Cardiac fibroblast (primary cell): ENCODE data around the gene ANKLE1.

Experiments used
- DNase-seq, 2 donors: peaks; one replicate each; pipeline versions ENCODE4 v3.0.0 to v3.0.0-alpha.2; 2010; ENCODE audit warnings: low read depth in 2 of 2
- H3K4me3 ChIP-seq, 2 donors: replicated peaks in 1 of 2; 1 replicate in 1 of 2; 2 replicates in 1 of 2; pipeline ENCODE4 v1.5.1; 2011; ENCODE audit warnings: low read depth in 2 of 2, low read length in 2 of 2, mild to moderate bottlenecking in 2 of 2, moderate library complexity in 1 of 2
- CTCF ChIP-seq: IDR thresholded peaks from one replicate; pipeline ENCODE4 v1.5.1; 2011; ENCODE audit warnings: low read depth, mild to moderate bottlenecking, low read length, inconsistent platforms

The ANKLE1 gene

GRCh38 chr19:17285415-17286135 is 3.9 kb downstream of the ANKLE1 start:
- no peak for TF ChIP-seq CTCF
- DNase-seq = no peak
- no peak overlapping the region for H3K4me3 ChIP-seq

GRCh38 chr19:17286263-17286662 is 4.6 kb downstream of the ANKLE1 start:
- no peak for DNase-seq
- no peak overlapping the region for H3K4me3 ChIP-seq
- TF ChIP-seq CTCF = no peak

- TF ChIP-seq CTCF = no peak
- no peak for DNase-seq
- H3K4me3 ChIP-seq = no peak overlapping the region
Measured at GRCh38 chr19:17286752-17287151, 5.1 kb downstream of the ANKLE1 start.

- peak; percentile 93 to 96 for DNase-seq
- TF ChIP-seq CTCF = no peak
- H3K4me3 ChIP-seq = peak overlapping the region in 1 of 2 donors; percentile 17
Measured at GRCh38 chr19:17289489-17289888, 7.8 kb downstream of the ANKLE1 start.

- DNase-seq = peak; percentile 92
- peak overlapping the region; percentile 53 to 62 for H3K4me3 ChIP-seq
- peak; percentile 82 for TF ChIP-seq CTCF
Measured at GRCh38 chr19:17292301-17293074, 10.8 kb downstream of the ANKLE1 start.

- DNase-seq = no peak
- H3K4me3 ChIP-seq = no peak overlapping the region
- no peak for TF ChIP-seq CTCF
Measured at GRCh38 chr19:17293605-17294004, 11.9 kb downstream of the ANKLE1 start.
